Endothelial cell of umbilical vein (primary cell): ENCODE data around the gene TEX12.

Source experiments
- EZH2 ChIP-seq: IDR thresholded peaks from 2 replicates; pipeline ENCODE4 v1.6.1; 2012; ENCODE audit warnings: borderline replicate concordance, low read depth, mild to moderate bottlenecking, moderate library complexity, low read length, inconsistent platforms; ENCODE audit not compliant: severe bottlenecking
- FOS ChIP-seq: IDR thresholded peaks from 2 replicates; pipeline ENCODE4 v1.6.1; 2011; ENCODE audit warnings: mild to moderate bottlenecking, low read length, moderate library complexity, borderline replicate concordance; ENCODE audit not compliant: insufficient read depth
- GATA2 ChIP-seq: IDR thresholded peaks from 2 replicates; pipeline ENCODE4 v1.7.0; 2011; ENCODE audit warnings: low read depth, mild to moderate bottlenecking, moderate library complexity, mixed read lengths, low read length; ENCODE audit not compliant: insufficient read length, insufficient read depth
- JUN ChIP-seq: IDR thresholded peaks from 2 replicates; pipeline ENCODE4 v1.6.1; 2011; ENCODE audit warnings: borderline replicate concordance, low read depth; ENCODE audit not compliant: insufficient read length, insufficient read depth
- MYC ChIP-seq: IDR thresholded peaks from one replicate; pipeline ENCODE4 v1.6.1; 2011; ENCODE audit warnings: mild to moderate bottlenecking, low read depth, low read length
- POLR2A ChIP-seq: IDR thresholded peaks from 2 replicates; pipeline ENCODE4 v1.6.1; 2012; ENCODE audit warnings: low read depth, mild to moderate bottlenecking, control low read depth, low read length
- POLR2AphosphoS5 ChIP-seq: IDR thresholded peaks from 2 replicates; pipeline ENCODE4 v1.6.1; 2012; ENCODE audit warnings: low read depth, mild to moderate bottlenecking, control low read depth, low read length, moderate library complexity; ENCODE audit not compliant: insufficient read depth
- TF ChIP-seq, protein P1 (sequence below), 2 donors: IDR thresholded peaks; 1 replicate in 1 of 2; 2 replicates in 1 of 2; pipeline ENCODE4 v1.5.1; 2011; ENCODE audit warnings: low read length in 2 of 2, mild to moderate bottlenecking in 2 of 2, moderate library complexity in 2 of 2, control low read depth in 1 of 2, inconsistent platforms in 1 of 2, low read depth in 1 of 2; ENCODE audit not compliant: insufficient read depth in 1 of 2; ENCODE audit errors: extremely low read depth in 1 of 2
- TF ChIP-seq, protein P2 (sequence below): IDR thresholded peaks from 2 replicates; pipeline ENCODE4 v1.6.1; 2011; ENCODE audit not compliant: insufficient read depth, insufficient read length

DNA sequence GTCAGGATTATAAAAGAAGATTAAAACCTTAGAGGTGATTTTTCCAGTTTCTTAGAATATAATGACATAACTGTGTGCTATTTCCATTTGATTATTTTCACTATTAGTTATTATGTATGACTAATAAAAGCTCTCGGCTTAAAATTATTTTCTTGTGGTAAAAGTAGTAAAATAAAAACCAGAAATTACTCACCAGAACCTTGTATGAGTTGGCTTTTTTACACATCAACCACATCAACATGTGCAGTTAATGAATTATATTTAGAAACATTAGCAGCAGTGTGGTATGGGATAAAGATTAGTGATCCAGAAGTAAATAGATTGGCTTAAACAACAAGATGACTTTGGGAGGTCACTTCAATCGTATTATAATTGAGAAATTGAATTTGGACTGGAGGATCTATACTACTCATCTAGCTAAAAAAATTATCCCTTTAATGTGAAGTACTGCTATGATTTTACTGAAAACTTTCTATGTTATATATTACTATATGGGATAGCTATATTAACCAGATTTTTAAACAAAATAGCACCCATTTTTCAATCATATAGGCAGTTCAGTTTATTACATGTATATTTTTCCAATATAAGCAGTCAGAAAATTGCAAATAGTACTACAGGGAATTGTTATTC lies 5.3 kb downstream of the TEX12 start:
- TF ChIP-seq, protein P1, sequence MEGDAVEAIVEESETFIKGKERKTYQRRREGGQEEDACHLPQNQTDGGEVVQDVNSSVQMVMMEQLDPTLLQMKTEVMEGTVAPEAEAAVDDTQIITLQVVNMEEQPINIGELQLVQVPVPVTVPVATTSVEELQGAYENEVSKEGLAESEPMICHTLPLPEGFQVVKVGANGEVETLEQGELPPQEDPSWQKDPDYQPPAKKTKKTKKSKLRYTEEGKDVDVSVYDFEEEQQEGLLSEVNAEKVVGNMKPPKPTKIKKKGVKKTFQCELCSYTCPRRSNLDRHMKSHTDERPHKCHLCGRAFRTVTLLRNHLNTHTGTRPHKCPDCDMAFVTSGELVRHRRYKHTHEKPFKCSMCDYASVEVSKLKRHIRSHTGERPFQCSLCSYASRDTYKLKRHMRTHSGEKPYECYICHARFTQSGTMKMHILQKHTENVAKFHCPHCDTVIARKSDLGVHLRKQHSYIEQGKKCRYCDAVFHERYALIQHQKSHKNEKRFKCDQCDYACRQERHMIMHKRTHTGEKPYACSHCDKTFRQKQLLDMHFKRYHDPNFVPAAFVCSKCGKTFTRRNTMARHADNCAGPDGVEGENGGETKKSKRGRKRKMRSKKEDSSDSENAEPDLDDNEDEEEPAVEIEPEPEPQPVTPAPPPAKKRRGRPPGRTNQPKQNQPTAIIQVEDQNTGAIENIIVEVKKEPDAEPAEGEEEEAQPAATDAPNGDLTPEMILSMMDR (IDR thresholded peaks at IDR 0.05; ENCODE audit: extremely low read depth in 1 of 2, insufficient read depth in 1 of 2, low read depth in 1 of 2, low read length in 2 of 2): no peak
- TF ChIP-seq POLR2AphosphoS5 (no peak), MYC (no peak), POLR2A (no peak), EZH2 (no peak), JUN (no peak), FOS (peak; percentile 51), GATA2 (no peak)
- TF ChIP-seq, protein P2, sequence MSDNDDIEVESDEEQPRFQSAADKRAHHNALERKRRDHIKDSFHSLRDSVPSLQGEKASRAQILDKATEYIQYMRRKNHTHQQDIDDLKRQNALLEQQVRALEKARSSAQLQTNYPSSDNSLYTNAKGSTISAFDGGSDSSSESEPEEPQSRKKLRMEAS: no peak
